Astrocyte of the cerebellum (primary cell): ENCODE measurements around the gene SNX21.

ENCODE experiments used
- DNase-seq: peaks from one replicate; pipeline ENCODE4 v3.0.0-alpha.2; 2011; ENCODE audit warnings: low read depth
- H3K4me3 ChIP-seq: 2 replicates; pipeline ENCODE4 v1.5.1; 2011; ENCODE audit warnings: mild to moderate bottlenecking, low read depth, low read length, moderate library complexity
- in situ Hi-C: cut with HindIII; loops from 2 replicates; pipeline ENCODE4 v1.10.0; 2017; ENCODE audit warnings: low sequenced_read_pairs
- TF ChIP-seq, protein P1 (sequence below): IDR thresholded peaks from 2 replicates; pipeline ENCODE4 v1.5.1; 2012; ENCODE audit warnings: low read length, low read depth, moderate library complexity, mild to moderate bottlenecking; ENCODE audit errors: missing control alignments

SNX21 gene

DNA sequence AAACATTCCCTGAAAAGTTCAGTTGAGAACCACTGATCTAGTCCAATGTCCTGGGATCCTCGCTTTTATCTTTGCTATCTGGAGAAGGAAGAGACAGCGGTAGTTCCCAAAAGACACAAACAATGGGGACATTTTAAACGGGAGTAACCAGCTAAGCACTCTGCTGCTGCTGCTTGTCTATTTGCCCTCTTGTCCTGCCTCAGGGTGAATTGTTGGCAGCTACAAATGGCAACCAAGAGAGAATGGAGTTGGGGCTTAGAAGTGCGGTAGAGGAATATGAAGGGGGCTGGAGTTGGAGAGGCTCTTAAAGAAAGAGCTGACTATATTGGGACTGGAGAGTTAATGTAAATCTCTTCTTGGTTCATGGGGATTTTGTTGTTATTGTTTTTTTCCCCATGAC, 41.0 kb downstream of the SNX21 start:
- in situ Hi-C loops, result no loop called here
- no peak for DNase-seq
- no peak overlapping the region for H3K4me3 ChIP-seq
- TF ChIP-seq, protein P1, sequence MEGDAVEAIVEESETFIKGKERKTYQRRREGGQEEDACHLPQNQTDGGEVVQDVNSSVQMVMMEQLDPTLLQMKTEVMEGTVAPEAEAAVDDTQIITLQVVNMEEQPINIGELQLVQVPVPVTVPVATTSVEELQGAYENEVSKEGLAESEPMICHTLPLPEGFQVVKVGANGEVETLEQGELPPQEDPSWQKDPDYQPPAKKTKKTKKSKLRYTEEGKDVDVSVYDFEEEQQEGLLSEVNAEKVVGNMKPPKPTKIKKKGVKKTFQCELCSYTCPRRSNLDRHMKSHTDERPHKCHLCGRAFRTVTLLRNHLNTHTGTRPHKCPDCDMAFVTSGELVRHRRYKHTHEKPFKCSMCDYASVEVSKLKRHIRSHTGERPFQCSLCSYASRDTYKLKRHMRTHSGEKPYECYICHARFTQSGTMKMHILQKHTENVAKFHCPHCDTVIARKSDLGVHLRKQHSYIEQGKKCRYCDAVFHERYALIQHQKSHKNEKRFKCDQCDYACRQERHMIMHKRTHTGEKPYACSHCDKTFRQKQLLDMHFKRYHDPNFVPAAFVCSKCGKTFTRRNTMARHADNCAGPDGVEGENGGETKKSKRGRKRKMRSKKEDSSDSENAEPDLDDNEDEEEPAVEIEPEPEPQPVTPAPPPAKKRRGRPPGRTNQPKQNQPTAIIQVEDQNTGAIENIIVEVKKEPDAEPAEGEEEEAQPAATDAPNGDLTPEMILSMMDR, result no peak

DNA sequence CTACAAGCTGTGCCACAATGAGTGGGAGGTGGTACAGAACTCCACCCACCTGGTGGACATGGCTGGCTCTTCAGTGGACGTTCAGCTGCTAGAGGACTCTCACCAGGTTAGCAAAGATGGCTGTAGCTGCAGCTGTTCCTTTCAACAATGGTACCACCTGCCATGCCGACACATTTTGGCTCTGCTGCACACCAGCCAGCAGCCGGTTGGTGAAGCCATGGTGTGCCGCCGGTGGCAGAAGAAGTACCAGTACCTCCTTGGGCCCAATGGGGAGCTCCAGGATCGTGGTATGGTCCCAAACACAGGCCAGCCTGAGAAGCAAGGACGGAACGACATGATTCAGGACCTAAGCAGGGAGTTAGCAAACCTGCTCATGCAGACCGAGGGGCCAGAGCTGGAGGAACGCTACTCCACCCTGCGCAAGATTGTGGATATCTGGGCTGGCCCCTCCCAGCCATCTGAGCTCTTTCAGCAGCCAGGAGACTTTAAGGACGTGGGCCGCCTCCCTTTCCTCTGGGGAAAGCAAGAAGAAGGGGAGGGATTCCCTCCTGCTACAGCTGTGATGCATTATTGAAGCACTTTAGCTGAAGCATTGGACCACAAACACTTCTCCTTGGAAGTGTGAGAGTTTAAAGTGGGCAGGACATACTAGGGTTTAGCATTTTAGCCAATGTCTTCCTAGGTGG, 44.6 kb downstream of the SNX21 start:
- in situ Hi-C loops, result no loop called here
- TF ChIP-seq, protein P1, result no peak
- DNase-seq, result no peak
- H3K4me3 ChIP-seq, result no peak overlapping the region

DNA sequence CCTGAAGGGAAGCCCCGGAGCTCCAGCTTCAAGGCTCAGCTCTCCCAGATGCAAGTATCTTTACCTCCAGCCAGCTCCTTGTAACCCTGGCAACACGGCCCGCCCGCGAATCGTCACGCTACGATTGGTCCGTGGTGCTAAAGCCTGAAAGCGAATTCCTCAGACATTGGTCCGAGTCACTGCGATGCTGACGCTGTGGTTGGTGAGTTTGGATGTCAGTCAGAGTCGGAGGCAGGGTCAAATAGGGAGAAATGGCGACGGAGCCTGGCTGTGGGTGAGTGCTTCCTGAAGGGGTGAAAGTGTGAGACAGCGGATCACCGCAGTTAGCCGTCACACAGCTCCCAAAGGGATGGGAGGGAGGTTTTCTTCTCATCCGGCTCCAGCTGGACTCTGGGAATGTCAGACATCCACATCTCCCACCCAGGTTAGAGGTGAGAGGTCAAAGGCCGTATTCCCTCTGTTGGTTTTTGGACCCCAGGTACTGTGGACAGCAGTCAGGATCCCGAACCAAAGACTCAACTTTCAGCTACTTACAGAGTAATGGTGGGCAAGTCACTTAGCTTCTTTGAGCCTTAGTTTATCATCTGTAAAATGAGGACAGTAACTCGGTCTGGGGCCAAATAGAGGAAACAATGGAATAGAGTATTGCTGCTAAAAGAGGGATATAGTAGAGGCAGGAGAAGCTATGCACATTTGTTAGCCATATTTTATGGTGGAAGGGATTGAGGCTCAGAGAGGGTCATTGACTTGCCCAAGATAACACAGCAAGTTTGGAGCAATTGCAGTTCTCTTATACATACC, 47.6 kb downstream of the SNX21 start, which contains the start of gene ZSWIM1:
TSS of gene ZSWIM1 (plus strand) at position 240 of the 801 bp plus-strand sequence. CDS start 1,366 bp downstream, outside the sequence.
- in situ Hi-C loops, result no loop called here
- DNase-seq, result peak; percentile 99
- TF ChIP-seq, protein P1, result no peak
- H3K4me3 ChIP-seq, result peak within 1 kb of the TSS; percentile 64

DNA sequence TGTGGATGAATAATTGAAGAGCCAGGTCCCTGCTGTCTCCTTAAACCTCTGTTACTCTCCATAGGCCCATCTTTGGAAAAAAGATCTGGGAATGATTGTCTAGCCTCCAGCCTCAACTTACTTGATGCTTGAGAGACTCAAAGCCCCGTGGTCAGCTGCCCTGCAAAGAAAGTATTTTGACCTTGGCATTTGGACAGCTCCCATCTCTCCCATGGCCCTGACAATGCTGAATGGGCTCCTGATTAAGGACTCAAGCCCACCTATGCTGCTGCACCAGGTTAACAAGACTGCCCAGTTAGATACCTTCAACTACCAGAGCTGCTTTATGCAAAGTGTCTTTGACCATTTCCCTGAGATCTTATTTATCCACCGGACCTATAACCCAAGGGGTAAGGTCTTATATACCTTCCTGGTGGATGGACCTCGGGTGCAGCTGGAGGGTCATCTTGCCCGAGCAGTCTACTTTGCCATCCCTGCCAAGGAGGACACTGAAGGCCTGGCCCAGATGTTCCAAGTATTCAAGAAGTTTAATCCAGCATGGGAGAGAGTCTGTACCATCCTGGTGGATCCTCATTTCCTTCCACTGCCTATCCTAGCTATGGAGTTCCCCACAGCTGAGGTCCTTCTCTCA, 49.0 kb downstream of the SNX21 start:
- no peak overlapping the region for H3K4me3 ChIP-seq
- no peak for DNase-seq
- in situ Hi-C loops, result no loop called here
- TF ChIP-seq, protein P1, result no peak

DNA sequence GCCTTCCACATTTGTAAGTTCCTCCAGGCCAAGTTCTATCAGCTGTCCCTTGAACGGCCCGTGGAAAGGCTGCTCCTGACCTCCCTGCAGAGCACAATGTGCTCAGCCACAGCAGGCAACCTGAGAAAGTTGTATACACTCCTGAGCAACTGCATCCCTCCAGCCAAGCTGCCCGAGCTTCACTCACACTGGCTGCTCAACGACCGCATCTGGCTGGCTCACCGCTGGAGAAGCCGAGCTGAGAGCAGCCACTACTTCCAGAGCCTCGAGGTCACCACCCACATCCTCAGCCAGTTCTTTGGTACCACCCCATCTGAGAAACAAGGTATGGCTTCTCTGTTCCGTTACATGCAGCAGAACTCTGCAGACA, 49.5 kb downstream of the SNX21 start:
- in situ Hi-C loops, result no loop called here
- TF ChIP-seq, protein P1, result no peak
- no peak overlapping the region for H3K4me3 ChIP-seq
- DNase-seq, result no peak

DNA sequence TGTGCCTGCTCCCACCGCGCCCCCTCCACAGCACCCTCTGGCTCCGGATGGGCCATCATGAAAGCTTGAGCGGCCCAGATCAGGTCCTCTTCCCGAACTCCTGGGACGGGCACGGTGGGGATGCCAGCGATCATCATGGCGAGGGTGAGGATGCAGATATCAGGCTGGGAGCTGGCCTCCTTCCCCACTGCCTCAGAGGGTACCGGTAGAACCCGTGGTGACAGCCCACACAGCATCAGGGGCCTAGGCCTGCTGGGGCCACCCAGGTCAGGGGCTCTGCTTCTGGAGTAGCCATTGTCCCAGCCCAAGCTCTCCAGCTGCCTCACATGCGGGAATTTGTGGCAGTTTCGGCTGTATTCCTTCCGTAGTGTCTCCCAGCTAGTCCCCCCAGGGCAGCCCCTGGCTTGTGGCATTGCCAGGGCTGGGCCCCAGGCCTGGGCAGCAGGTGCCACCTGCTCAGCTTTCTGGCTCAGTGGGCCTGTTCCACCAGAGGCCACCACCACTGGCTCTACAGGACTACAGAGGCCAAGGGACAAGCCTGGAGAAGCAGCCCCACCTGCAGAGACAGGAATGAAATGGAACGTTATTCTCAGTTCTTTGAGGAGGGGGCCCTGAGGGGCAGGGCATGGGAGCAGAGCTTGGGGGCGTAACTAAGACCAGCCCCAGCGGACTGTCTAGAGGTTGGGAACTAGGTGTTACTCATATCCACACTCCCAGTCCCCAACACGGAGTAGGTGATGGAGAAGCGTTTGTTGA, 53.2 kb downstream of the SNX21 start:
- H3K4me3 ChIP-seq, result no peak overlapping the region
- DNase-seq, result no peak
- TF ChIP-seq, protein P1, result no peak
- in situ Hi-C loops, result loop anchor here (5.0 kb wide), 1 partner anchor 56 kb away; no protein-coding TSS in a partner anchor
